NK-92 treated with Interleukin-12 subunit alpha and Interleukin-12 subunit beta, amount 100 ng/mL, for 24 hours (cell line): ENCODE measurements around the gene SRGAP1.
"Not testable (repeated sequence)": the region's sequence is repeated elsewhere in the genome, so short reads cannot be mapped to it uniquely, and the experiment has no call there.

Experiments used
- DNase-seq: peaks from one replicate; lab custom pipeline; 2025; lab: John Stamatoyannopoulos, UW

SRGAP1 gene

DNA sequence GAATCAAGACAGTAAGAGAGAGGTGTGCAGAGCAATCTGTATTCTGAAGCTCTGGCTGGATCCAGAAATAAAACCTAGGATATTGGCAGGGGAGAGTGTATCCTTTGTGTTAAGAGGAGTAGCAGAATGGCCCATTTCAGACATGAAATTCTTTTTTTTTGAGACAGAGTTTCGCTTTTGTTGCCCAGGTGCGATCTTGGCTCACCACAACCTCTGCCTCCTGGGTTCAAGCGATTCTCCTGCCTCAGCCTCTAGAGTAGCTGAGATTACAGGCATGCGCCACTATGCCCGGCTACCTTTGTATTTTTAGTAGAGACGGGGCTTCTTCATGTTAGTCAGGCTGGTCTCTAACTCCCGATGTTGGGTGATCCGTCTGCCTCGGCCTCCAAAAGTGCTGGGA, 6.1 kb upstream of the SRGAP1 start:
- DNase-seq: no peak

DNA sequence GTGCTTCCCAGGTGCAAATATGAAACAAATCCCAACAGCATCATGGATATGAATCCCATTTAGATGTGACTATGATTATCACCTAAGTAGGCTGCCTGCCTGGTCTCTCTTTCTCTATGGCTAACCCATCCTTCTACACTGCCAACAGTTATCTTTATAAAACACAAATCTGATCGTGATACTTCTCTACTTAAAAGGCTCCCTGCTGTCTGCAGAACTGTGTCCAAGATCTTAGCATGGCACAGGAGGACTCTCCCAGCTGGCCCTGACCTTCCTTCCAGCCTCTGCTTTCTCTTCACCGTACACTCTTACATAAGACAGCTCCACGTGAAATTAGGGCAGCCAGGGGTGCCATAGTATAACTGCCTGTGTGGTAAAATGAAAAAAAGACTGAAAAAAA, 3.5 kb upstream of the SRGAP1 start:
- DNase-seq: no peak

DNA sequence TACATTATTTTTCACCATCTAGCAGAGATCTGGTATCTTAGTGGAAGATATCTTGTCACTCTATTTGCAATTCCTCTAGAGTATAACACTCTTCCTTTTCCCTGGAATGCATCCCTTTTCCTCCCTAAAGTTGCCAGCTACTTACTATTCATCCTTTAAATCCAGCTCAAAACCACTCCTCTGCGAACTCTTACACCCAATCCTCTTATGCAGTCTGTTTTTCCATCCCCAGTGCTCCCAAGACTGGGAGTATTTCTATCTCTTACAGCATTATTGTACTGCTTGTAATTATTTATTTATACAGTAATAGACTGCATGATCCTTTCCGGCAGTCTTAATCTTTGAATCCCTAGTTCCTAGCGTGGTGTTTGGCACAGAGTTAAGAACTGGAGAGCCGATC, 2.9 kb upstream of the SRGAP1 start:
- DNase-seq: no peak

DNA sequence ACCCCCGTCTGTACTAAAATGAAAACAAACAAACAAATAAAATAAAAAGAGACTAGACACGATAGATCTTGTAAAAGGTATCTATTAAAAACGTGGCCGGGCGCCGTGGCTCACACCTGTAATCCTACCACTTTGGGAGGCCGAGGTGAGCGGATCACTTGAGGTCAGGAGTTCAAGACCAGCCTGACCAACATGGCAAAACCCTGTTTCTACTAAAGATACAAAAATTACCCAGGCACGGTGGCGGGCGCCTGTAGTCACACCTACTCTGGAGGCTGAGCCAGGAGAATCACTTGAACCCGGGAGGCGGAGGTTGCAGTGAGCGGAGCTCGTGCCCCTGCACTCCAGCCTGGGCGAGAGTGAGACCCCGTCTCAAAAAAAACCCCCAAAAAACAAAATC, 1.8 kb upstream of the SRGAP1 start:
- not testable (repeated sequence) for DNase-seq

DNA sequence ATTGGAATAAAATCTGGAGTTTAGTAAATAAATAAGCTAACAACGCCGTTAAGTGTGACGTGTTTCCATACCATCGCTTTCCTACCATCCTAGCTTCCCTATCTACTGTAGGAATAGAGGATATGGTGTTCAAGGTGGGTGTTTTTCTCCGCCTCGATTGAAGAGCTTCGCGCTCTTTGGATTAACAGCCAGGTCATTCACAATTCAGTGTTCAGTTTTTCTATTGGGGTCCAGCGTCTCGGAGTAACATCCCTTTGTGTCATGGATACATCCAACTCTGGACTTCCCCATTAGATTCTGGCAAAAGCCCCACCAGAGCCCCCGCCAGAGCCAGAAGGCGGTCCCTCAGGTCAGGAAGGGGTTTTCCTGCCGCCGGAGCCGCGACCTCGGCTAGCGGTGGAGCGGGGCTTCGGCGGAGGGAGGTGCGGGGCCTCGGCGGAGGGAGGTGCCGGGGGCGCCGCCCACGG, 1.2 kb upstream of the SRGAP1 start:
- no peak for DNase-seq

DNA sequence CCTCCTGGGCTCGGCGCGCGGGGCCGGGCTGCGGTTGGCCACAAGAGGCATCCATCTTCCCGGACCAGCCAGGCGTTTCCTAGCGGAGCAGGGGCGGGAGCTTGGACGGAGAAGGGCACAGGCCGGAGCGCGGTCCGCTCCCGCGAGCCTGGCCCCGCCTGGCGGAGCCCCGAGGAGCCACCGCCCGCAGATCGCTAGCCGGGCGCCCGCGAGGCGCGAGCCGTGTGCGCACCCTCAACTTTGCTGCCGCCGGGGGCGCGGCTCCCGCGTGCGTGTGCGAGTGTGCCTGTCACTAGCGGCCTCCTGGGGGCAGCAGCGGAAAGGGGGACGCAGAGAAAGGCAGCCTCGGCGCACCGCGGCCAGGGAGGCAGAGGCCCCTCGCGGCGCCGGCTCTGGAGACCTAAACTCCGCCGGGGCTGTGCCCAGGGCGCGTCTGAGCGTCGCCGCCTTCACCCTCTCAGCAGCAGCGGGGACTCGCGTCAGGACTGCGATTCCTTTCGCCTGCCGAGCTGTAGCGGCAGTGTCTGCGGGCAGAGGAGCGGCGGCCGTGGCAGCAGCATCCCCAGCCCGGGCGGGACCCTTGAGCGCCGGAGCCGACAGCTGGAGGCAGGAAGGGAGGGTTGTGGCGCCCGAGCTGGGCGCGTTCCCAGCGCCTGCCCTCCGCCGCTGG, 644 bp upstream of the SRGAP1 start:
- DNase-seq: no peak

DNA sequence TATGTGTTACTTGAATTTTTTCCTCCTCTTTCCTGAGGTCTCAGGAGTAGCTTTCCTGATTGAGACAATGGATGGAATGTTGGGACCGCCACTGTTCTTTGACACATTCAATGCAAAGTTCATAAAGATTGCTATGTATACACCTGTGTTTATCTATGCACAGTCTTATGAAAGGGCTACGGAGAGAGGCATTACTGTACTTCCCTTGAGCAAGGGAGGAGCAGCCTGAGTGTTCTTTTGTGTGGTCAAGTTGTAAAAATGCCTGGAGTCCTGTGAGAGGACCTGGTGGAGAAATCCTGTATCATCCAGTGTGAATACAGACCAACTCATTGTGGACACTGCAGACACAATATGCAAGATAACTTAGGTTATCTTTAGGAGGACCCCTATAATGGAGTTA, 1.2 kb downstream of the SRGAP1 start:
- DNase-seq: no peak

DNA sequence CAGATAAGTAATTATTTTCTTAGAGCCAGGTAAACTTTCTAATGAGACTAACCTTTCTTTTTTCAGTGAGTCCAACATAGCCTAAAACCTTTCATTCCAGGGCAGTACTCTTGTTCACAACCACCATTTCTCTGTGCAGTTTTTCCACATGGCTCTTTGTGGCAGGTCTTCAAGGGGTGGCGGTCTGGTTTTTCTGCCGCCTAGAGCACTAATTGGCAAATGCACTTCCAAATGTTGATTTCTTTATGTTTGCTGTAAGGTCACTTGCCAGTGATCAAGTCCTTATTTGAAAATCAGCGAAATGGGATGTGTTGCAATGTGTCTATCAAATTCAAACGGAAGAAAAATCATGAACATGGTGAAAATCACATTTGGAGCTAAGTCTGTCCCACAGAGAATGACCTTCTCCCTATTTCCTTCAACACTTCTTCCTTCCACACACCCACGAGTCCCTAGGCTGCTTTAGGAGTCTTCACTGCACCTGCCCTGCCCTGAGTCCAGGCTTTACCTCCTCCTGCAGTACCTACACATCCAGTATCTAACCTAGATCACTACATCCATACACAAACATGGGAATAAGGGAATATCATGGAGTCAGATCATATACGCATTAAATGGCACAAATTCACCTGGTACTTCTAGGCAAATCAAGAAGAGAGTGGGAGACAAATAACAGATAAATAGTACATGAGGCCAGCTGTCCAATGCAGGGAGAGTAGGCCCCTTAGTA, 1.9 kb downstream of the SRGAP1 start:
- DNase-seq: no peak

DNA sequence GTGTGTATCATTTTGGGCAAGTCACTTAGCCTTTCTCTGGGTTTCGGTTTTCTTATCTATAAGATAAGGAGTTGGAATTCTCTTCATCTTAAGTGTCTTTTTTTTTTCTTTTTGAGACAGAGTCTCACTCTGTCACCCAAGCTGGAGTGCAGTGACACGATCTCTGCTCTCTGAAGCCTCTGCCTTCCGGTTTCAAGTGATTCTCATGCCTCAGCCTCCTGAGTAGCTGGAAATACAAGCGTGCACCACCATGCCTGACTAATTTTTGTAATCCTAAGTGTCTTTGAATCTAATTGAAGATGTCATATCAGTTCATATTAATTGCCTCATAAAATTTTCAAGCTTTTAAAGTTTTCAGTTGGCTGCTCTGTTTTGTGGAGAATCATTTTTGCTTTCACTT, 4.0 kb downstream of the SRGAP1 start:
- DNase-seq: no peak

DNA sequence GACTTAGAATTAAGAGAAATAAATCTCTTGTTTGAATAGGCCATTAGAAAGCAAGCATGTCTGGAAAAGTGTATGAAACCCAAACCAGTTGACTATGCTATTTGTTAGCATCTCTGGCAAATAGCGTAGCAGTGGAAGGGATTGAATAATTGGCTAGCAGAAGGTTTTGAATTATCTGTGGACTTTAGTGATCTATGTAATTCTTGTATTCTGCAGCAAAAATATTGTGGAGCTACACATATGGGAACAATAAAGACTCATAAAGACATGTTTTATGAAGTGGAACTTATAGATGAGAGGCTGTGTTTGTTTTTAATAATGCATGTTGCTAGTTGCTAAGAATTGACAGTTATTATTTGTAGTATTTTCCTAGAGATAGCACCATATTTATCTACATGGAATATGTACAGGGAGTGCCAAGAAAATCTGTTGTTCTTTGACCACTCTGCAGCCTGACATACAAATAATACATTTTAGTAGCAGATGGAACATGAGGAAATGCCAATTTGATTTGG, 4.7 kb downstream of the SRGAP1 start:
- no peak for DNase-seq

DNA sequence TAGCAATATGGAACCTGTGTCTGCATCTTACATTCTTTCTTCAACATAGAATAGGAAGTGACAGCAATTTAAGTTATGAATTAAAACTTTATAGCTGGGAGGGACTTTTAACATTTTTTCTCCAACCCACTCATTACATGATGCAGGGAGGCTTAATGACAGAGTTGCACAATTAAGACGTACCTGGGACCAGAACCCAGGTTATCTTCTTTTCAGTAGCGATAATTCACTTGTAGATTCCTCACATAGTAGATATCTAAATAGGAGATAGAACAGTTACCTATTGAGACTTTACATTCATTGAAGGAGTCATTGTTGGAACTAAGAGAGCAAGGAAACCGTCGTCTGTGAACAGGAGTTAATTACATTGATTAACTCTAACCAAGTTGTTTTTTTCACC, 5.1 kb downstream of the SRGAP1 start:
- no peak for DNase-seq

DNA sequence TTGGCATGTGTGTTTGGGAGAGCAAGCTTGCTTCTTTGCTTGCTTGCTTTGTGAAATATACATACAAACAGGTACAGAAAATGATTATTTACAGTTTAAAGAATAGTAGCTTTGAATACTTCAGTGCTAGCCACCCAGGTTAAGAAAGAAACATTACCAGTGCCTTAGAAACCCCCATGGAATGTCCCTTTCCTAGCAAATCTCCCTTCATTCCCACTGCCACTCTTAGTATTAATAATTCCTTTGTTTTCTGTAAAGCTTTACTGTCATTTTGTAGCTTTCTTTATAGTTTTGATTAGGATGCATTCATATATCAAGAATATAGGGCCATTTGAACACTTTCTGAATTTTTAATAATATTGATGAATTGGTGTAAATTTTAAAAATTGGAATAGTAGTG, 9.5 kb downstream of the SRGAP1 start:
- DNase-seq: no peak

DNA sequence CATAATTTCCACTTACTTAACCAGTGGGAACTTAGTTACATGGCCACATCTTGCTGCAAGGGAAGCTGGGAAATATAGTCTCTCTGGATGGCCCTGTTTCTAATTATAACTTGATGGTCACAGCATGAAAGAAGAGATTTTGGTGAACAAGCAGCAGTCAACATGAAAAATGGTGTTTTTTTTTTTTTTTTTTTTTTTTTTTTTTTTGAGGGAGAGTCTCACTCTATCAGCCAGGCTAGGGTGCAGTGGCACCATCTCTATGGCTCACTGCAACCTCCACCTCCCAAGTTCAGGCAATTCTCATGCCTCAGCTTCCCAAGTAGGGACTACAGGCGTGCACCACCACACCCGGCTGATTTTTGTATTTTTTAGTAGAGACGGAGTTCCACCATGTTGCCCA, 10.8 kb downstream of the SRGAP1 start:
- DNase-seq: no peak

DNA sequence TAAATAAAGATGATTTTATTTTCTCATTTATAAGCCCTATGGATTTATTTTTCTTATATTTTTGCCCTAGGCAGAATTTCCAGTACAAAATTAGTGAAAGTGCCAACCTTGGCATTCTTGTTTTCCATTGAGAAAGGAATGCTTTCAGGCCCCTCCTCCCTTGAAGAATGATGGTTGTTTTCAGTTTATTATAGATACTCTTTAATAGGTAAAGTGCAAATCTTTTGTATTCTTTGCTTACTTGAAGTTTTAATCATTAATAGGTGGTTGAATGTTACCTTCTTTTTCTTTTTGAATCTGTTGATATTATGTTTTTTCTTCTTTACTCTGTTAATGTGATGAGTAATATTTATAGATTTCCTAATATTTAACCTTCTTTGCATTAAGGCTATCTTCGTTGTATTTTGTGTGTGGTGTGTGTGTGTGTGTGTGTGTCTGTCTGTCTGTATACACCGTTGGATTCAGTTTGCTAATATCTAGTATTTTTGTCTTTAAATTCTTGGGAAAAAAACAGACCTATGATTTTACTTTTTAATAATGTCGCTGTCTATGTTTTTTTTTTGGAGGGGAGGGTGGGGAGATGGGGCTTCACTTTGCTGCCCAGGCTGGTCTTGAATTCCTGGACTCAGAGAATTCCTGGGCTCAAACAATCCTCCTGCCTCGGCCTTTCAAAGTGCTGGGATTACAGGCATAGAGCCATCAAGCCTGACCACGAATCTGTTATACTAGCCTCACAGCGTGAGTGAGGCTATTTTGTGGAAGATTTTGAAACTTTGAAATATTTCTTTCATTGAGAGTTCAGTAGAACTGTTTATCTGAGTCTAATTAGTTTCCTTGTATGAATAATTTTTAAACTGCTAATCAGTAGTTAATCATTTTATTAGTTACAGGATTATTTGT, 13.5 kb downstream of the SRGAP1 start:
- DNase-seq: no peak

DNA sequence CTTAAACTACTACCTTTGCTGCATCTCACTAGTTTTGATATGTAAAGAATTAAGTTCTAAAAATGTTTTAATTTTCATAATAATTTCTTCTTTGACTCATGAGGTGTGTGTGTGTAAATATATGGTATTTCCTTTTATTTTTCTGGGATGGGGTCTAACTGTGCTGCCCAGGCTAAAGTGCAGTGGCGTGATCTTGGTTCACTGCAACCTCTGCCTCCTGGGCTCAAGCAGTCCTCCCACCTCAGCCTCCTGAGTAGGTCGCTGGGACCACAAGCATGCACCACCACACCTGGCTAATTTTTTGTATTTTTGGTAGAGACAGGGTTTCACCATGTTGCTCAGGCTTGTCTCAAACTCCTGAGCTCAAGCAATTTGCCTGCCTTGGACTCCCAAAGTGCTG, 15.4 kb downstream of the SRGAP1 start:
- not testable (repeated sequence) for DNase-seq

DNA sequence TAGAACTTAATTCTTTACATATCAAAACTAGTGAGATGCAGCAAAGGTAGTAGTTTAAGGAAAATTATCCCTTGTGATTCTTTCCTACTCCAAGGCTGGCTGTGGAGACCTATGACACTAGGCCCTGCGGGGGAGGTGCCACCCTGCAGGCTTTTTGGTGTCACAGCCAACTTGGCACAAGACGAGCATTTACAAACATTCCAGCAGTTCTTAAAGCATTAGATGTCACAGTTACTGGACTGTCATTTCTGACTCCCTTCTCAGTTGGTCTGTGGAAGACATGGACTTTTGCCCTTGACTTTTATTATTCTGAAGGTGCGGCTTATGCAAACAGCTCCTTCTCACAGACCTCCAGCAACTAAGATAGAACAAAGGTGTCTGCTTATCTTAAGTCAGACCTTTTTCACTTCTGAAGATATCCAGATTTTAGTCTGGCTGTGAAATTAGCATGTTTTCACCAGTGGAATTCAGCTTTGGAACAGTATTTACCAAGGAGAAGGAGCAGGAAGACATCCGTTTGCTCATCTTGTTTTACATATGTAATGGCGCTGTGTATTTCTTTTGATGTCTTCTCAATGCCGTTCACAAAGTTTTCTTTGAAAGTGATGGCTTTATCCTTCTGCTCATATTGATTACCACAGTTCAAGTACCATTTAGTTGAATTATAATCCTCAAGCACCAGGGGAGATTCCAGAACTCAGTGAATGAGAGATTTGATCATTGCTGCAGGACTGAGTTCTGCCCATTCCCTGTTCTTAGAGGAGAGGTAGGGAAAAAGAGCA, 17.9 kb downstream of the SRGAP1 start:
- DNase-seq: no peak

DNA sequence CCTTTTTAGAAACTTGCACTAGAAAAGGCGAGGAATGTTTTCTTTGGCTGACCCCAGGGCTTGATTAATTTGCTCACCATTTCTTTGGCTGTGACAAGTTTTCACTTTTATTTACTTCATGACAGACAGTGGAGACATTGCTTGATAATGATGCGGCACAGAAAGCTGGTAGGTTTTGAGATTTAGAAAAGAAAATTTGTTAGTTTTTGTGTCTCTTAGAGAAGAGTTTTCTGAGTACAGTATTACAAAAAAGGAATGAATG, 18.4 kb downstream of the SRGAP1 start:
- DNase-seq: no peak

DNA sequence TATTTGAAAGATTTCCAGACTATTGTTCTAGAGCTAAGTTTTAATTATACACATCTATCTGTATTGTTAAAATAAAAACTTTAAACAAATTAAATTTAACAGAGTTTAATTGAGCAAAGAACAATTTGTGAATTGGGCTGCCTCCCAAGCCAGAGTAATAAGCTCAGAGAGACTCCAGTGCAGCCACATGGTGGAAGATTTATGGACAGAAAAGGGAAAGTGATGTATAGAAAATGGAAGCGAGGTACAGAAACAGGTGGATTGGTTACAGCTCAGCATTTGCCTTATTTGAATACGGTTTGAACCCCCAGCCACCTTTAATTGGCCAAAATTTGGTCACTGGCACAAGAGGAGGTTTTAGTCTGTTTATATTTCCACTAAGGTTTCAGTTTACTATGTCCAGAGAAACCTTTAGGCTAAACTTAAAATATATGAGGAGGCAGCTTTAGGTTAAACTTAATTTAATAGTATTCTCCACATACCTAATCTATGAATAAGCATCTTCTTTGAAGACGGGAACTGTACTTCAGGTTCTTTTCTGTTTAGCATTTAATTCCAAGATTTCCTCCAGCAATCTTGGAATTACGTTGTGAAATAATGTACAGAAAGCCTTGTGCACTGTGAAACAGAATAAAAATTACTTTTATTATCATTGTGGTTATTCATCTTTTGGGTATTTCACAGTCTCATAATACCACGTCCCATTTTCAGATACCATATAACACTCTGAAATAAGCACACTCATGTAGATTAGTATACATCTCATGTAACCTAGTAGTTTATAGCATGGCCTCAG, 19.4 kb downstream of the SRGAP1 start:
- no peak for DNase-seq

DNA sequence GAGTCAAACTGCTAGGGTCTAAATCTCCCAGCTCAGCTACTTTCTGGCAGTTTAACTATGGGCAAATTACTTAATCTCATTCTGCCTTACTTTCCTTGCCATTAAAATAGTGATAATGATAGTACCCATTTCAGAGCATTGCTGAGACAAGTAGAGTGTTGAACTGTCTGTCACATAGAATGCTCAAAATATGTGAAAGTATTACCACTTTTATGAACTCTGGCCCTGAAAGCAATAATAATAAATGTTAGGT, 19.9 kb downstream of the SRGAP1 start:
- DNase-seq: no peak

DNA sequence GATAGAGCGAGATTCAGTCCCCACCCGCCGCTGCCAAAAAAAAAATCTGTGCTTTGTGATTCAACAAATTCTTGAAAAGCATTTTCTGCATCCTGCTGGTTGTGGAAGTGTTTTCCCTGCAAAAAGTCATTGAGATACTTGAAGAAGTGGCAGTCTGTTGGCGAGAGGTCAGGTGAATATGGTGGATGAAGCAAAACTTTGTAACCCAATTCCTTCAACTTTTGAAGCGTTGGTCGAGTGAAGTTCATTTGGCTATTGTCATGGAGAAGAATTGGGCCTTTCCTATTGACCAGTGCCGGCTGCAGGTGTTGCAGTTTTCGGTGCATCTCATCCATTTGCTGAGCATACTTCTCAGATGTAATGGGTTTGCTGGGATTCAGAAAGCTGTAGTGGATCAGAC, 20.9 kb downstream of the SRGAP1 start:
- DNase-seq: no peak

DNA sequence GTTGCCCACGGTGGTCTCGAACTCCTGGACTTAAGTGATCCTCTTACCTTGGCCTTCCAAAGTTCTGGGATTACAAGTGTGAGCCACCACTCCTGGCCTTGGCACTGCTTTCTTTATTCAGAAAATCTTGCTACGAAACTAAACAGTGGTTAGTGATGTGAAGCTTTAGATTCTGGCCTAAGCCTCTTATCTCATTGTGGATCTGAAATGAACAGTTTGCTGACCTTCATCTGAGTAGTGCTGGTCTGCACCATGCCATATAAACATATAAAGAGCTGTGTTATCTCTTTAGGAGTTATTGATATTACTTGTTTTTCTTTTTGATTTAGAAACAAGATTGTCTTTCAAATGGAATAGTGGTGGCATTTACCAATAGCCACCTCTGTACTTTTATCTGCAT, 22.6 kb downstream of the SRGAP1 start:
- no peak for DNase-seq

DNA sequence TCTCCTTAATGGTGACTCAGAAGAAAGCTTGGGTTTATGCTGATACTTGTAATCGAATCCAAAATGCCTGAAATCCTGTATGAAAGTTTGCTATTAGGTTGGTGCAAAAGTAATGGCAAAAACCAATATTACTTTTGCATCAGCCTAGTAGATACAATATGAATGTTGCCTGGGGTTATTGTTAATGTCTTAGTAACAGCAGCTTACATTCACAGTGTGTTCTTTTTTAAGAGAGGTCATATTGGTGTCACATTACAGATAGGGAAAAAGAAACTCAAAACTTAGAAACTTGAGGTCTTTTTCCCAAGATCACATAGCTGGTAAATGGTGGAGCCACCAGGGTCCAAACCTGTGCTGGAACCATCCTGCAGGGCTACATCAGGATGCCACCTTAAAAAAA, 25.2 kb downstream of the SRGAP1 start:
- DNase-seq: no peak
